IMR-90 (cell line): ENCODE measurements around the gene AP2M1. TPM values are rescaled to one million over a fixed set of nuclear protein-coding genes. Genes with fewer than 3 reads are reported as not detected.

ENCODE experiments used
- ATAC-seq: fragments of 200-7000 bp; cut with Tn5 transposase; 2 replicates; pipeline ENCODE4 v1.9.1; 2020; ENCODE audit warnings: low read depth, mild to moderate bottlenecking, moderate library complexity
- BruUV-seq: library from RNA; stranded (reverse); fragments of 400-500 nt; replicated peaks from 2 replicates; lab custom pipeline; 2021; lab: Mats Ljungman, UMichigan
- CTCF ChIA-PET: fragments of 300-600 bp; formaldehyde crosslinking; extraction: SDS; loops from one replicate; lab custom pipeline; 2021; ENCODE audit warnings: antibody characterized with exemption; lab: Yijun Ruan, JAX
- POLR2A ChIA-PET: fragments of 300-600 bp; sonication (Branson Sonifier 250); formaldehyde crosslinking; loops from one replicate; lab custom pipeline; 2022; ENCODE audit warnings: antibody characterized with exemption; ENCODE audit not compliant: unreplicated experiment; lab: Charles Lee
- DNase-seq: peaks from one replicate; pipeline ENCODE4 v3.0.0; 2013
- H2AFZ ChIP-seq: replicated peaks from 2 replicates; pipeline ENCODE3; 2013; ENCODE audit warnings: low read length, mild to moderate bottlenecking; ENCODE audit not compliant: poor library complexity
- H2AK5ac ChIP-seq: 2 replicates; pipeline ENCODE4 v1.6.1; 2013; ENCODE audit warnings: low read depth, low read length, inconsistent platforms
- H2AK9ac ChIP-seq: replicated peaks from 2 replicates; pipeline ENCODE3; 2013; ENCODE audit warnings: mild to moderate bottlenecking, low read depth, low read length, moderate library complexity; ENCODE audit not compliant: poor library complexity
- H2BK120ac ChIP-seq: 2 replicates; pipeline ENCODE4 v1.6.1; 2013; ENCODE audit warnings: low read depth, low read length, inconsistent platforms
- H2BK15ac ChIP-seq: 3 replicates; pipeline ENCODE4 v1.6.1; 2013; ENCODE audit warnings: low read depth, low read length, inconsistent platforms
- H2BK20ac ChIP-seq: 2 replicates; pipeline ENCODE4 v1.6.1; 2013; ENCODE audit warnings: low read depth, mild to moderate bottlenecking, inconsistent platforms, low read length, moderate library complexity
- H2BK5ac ChIP-seq: 2 replicates; pipeline ENCODE4 v1.6.1; 2013; ENCODE audit warnings: mild to moderate bottlenecking, low read depth, low read length, inconsistent platforms; ENCODE audit not compliant: poor library complexity, severe bottlenecking
- H3K14ac ChIP-seq: replicated peaks from 2 replicates; pipeline ENCODE4 v1.6.1; 2013; ENCODE audit warnings: low read depth, low read length, inconsistent platforms
- H3K18ac ChIP-seq: 2 replicates; pipeline ENCODE4 v1.6.1; 2013; ENCODE audit warnings: low read depth, low read length, control low read depth
- H3K23ac ChIP-seq: 2 replicates; pipeline ENCODE4 v1.6.1; 2013; ENCODE audit warnings: low read depth, low read length, inconsistent platforms
- H3K27ac ChIP-seq: 2 replicates; pipeline ENCODE4 v1.5.1; 2013; ENCODE audit warnings: mild to moderate bottlenecking, control low read depth, low read length; ENCODE audit not compliant: insufficient read depth
- H3K27me3 ChIP-seq: 2 replicates; pipeline ENCODE4 v1.6.1; 2013; ENCODE audit warnings: low read length; ENCODE audit not compliant: control insufficient read depth, insufficient read depth
- H3K36me3 ChIP-seq: 2 replicates; pipeline ENCODE4 v1.6.1; 2013; ENCODE audit warnings: low read length, mixed read lengths; ENCODE audit not compliant: control insufficient read depth, insufficient read depth
- H3K4ac ChIP-seq: 2 replicates; pipeline ENCODE4 v1.6.1; 2013; ENCODE audit warnings: low read depth, low read length, inconsistent platforms
- H3K4me1 ChIP-seq: 2 replicates; pipeline ENCODE4 v1.6.1; 2013; ENCODE audit warnings: low read length, mixed read lengths; ENCODE audit not compliant: control insufficient read depth, insufficient read depth
- H3K4me2 ChIP-seq: 2 replicates; pipeline ENCODE4 v1.6.1; 2013; ENCODE audit warnings: low read depth, mild to moderate bottlenecking, control low read depth, low read length, moderate library complexity
- H3K4me3 ChIP-seq: 2 replicates; pipeline ENCODE4 v1.5.1; 2013; ENCODE audit warnings: low read depth, mild to moderate bottlenecking, control low read depth, low read length, moderate library complexity; ENCODE audit not compliant: insufficient read depth
- H3K56ac ChIP-seq: 2 replicates; pipeline ENCODE4 v1.6.1; 2013; ENCODE audit warnings: low read length, inconsistent platforms; ENCODE audit not compliant: insufficient read depth; ENCODE audit errors: extremely low read depth
- H3K79me1 ChIP-seq, 2 experiments: 2 replicates each; pipeline ENCODE4 v1.6.1; 2013; ENCODE audit warnings: low read length in 2 of 2, inconsistent platforms in 1 of 2, low read depth in 1 of 2
- H3K9ac ChIP-seq: 2 replicates; pipeline ENCODE4 v1.6.1; 2013; ENCODE audit warnings: low read depth, low read length, control low read depth
- H3K9me1 ChIP-seq: 2 replicates; pipeline ENCODE4 v1.6.1; 2013; ENCODE audit warnings: low read length, inconsistent platforms; ENCODE audit not compliant: insufficient read depth
- H3K9me3 ChIP-seq: 2 replicates; pipeline ENCODE4 v1.6.1; 2013; ENCODE audit warnings: low read length; ENCODE audit not compliant: control insufficient read depth, insufficient read depth
- H4K20me1 ChIP-seq: 2 replicates; pipeline ENCODE4 v1.6.1; 2013; ENCODE audit warnings: low read length, inconsistent platforms; ENCODE audit not compliant: insufficient read depth
- H4K5ac ChIP-seq: 2 replicates; pipeline ENCODE4 v1.6.1; 2013; ENCODE audit warnings: mild to moderate bottlenecking, low read depth, low read length, control low read depth
- H4K8ac ChIP-seq, 2 experiments: 2 replicates each; pipeline ENCODE4 v1.6.1; 2013; ENCODE audit warnings: low read depth in 2 of 2, low read length in 2 of 2, control low read depth in 1 of 2, inconsistent platforms in 1 of 2
- H4K91ac ChIP-seq: 2 replicates; pipeline ENCODE4 v1.6.1; 2013; ENCODE audit warnings: low read depth, low read length, inconsistent platforms; ENCODE audit not compliant: insufficient read depth
- BHLHE40 ChIP-seq: fragments of 150-350 bp; IDR thresholded peaks from 2 replicates; pipeline ENCODE4 v1.6.1; 2016; ENCODE audit warnings: mild to moderate bottlenecking, low read depth, low read length
- CHD1 ChIP-seq: IDR thresholded peaks from 2 replicates; pipeline ENCODE4 v1.6.1; 2012; ENCODE audit warnings: low read depth, low read length, improper control_type of control experiment
- ELK1 ChIP-seq: fragments of 150-350 bp; IDR thresholded peaks from 2 replicates; pipeline ENCODE4 v1.6.1; 2016; ENCODE audit warnings: low read depth, mild to moderate bottlenecking, low read length, moderate library complexity, borderline replicate concordance
- FOS ChIP-seq: fragments of 150-350 bp; IDR thresholded peaks from 2 replicates; pipeline ENCODE4 v1.6.1; 2016; ENCODE audit warnings: low read depth, low read length
- MXI1 ChIP-seq: IDR thresholded peaks from 2 replicates; pipeline ENCODE4 v1.6.1; 2012; ENCODE audit warnings: low read depth, mild to moderate bottlenecking, low read length, moderate library complexity, borderline replicate concordance
- NFE2L2 ChIP-seq: fragments of 150-350 bp; IDR thresholded peaks from 2 replicates; pipeline ENCODE4 v1.6.1; 2016; ENCODE audit warnings: low read depth, mild to moderate bottlenecking, low read length
- POLR2A ChIP-seq: IDR thresholded peaks from 2 replicates; pipeline ENCODE4 v1.6.1; 2012; ENCODE audit warnings: mild to moderate bottlenecking, low read depth, low read length
- RFX5 ChIP-seq: IDR thresholded peaks from 2 replicates; pipeline ENCODE4 v1.8.0; 2012; ENCODE audit warnings: low read depth, mild to moderate bottlenecking, low read length, moderate library complexity
- WGBS, 2 experiments: methylation state at CpG; one replicate each; pipeline versions ENCODE4 v1.1.5 to v1.1.7; 2013; ENCODE audit warnings: missing lambda C conversion rate in 2 of 2; ENCODE audit not compliant: insufficient read length in 1 of 2; ENCODE audit errors: extremely low coverage in 2 of 2; 5-methylcytosine and 5-hydroxymethylcytosine counted together
- dilution Hi-C: fragments of 300-500 bp; cut with HindIII; formaldehyde crosslinking; loops from one replicate; pipeline ENCODE4 v1.14.3; 2018; ENCODE audit warnings: low sequenced_read_pairs; ENCODE audit not compliant: unreplicated experiment
- in situ Hi-C: fragments of 300-500 bp; cut with MboI; formaldehyde crosslinking; loops from 3 replicates; pipeline ENCODE4 v1.14.3; 2019; ENCODE audit warnings: low sequenced_read_pairs, inconsistent platforms, mixed read lengths
- intact Hi-C: fragments of 100-400 bp; cut with micrococcal nuclease; formaldehyde crosslinking; loops from 2 replicates; pipeline ENCODE4 v1.10.0; 2022
- polyA plus RNA-seq, 3 experiments: library from polyadenylated mRNA; depleted of rRNA; stranded (reverse); fragments of >200 nt; gene quantifications; 2 replicates each; pipeline ENCODE4 v1.2.3, GENCODE V29; 2012; ENCODE audit warnings: low replicate concordance in 1 of 3
- total RNA-seq: library from RNA; depleted of rRNA; stranded (reverse); fragments of >200 nt; gene quantifications from 2 replicates; pipeline ENCODE4 v1.2.3, GENCODE V29; 2012
- TF ChIP-seq, protein P1 (sequence below): conservative IDR thresholded peaks from 2 replicates; pipeline ENCODE4 v1.5.1; 2012; ENCODE audit warnings: mild to moderate bottlenecking, low read depth, low read length, improper control_type of control experiment

The AP2M1 gene
- total and polyA plus RNA-seq, 2 of the 4 experiments (the other 2 are of a cell fraction), result 876 to 1,065 TPM

- no TSS peak for BruUV-seq
- Histone ChIP-seq H3K27me3 (peaks cover 2% of the 10 kb centered on the region), H3K23ac (no peak overlapping the region), H3K56ac (no peak overlapping the region), H2BK15ac (no peak overlapping the region), H3K4me3 (no peak overlapping the region), H3K4me2 (no peak overlapping the region), H3K9me3 (no peaks in the 10 kb centered on the region), H3K18ac (no peak overlapping the region), H2AFZ (no peak overlapping the region), H3K36me3 (peaks cover 15% of the 10 kb centered on the region), H3K4me1 (no peaks in the 10 kb centered on the region), H3K14ac (no peak overlapping the region), H3K9ac (no peak overlapping the region), H3K27ac (no peak overlapping the region), H3K79me1 (peaks cover 0 to 3% of the 10 kb centered on the region in 2 experiments; a peak in 1 of 4 replicates), H3K4ac (no peak overlapping the region), H2AK9ac (no peak overlapping the region), H2BK5ac (no peak overlapping the region), H3K9me1 (peaks cover 3% of the 10 kb centered on the region; the same call in 1 of the 2 replicates), H4K5ac (no peak overlapping the region), H2AK5ac (no peak overlapping the region), H4K8ac (no peak overlapping the region), H4K20me1 (no peaks in the 10 kb centered on the region), H2BK20ac (no peak overlapping the region), H4K91ac (no peak overlapping the region), H2BK120ac (no peak overlapping the region)
- 77% methylated on average over 4 of the region's 9 CpGs; no CpG with 5 or more reads in 1 of the 2 experiments for WGBS, 2 experiments
- CTCF ChIA-PET, result interaction anchor here (0.7 kb wide), 1 partner anchor 18 kb away, joined by 3 read pairs; no protein-coding TSS in a partner anchor
- DNase-seq (no peak), ATAC-seq (no peak)
- intact Hi-C loops, result no loop called here
- POLR2A ChIA-PET, result no interaction called here
- in situ Hi-C loops, result no loop called here
- TF ChIP-seq NFE2L2, result no peak
- TF ChIP-seq ELK1, result no peak
- TF ChIP-seq CHD1, result no peak
- no peak for TF ChIP-seq MXI1
- TF ChIP-seq, protein P1, sequence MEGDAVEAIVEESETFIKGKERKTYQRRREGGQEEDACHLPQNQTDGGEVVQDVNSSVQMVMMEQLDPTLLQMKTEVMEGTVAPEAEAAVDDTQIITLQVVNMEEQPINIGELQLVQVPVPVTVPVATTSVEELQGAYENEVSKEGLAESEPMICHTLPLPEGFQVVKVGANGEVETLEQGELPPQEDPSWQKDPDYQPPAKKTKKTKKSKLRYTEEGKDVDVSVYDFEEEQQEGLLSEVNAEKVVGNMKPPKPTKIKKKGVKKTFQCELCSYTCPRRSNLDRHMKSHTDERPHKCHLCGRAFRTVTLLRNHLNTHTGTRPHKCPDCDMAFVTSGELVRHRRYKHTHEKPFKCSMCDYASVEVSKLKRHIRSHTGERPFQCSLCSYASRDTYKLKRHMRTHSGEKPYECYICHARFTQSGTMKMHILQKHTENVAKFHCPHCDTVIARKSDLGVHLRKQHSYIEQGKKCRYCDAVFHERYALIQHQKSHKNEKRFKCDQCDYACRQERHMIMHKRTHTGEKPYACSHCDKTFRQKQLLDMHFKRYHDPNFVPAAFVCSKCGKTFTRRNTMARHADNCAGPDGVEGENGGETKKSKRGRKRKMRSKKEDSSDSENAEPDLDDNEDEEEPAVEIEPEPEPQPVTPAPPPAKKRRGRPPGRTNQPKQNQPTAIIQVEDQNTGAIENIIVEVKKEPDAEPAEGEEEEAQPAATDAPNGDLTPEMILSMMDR, result no peak
- no peak for TF ChIP-seq BHLHE40
- TF ChIP-seq POLR2A, result no peak
- TF ChIP-seq RFX5, result no peak
- no peak for TF ChIP-seq FOS
- dilution Hi-C loops, result no loop called here
Measured at GRCh38 chr3:184198509-184198908, 23.9 kb downstream of the AP2M1 start.
